GM18502 (cell line): Measurements from ENCODE around the gene FAM83D.
A peak's percentile ranks its signal among the peaks of the same experiment; 100 is the strongest.
"Not testable (repeated sequence)": the region's sequence is repeated elsewhere in the genome, so short reads cannot be mapped to it uniquely, and the experiment has no call there.

Experiments
- ATAC-seq: cut with Tn5 transposase; IDR thresholded peaks from one replicate; pipeline ENCODE4 v1.9.1; 2021; ENCODE audit warnings: mild to moderate bottlenecking; ENCODE audit not compliant: unreplicated experiment, poor library complexity

FAM83D gene

DNA sequence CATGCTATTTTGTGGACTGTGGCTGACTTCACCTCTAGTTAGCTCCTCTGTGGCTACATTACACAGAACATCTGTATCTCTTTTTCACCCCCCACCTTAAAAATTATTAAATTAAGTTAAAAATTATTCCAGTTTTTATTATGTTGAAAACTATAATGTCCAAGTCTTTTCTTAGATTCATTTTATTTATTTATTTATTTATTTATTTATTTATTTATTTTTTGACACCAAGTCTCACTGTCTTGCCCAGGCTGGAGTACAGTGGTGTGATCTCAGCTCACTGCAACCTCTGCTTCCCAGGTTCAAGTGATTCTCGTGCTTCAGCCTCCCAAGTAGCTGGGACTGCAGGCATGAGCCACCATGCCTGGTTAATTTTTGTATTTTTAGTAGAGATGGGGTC, 70.6 kb downstream of the FAM83D start:
- not testable (repeated sequence) for ATAC-seq

DNA sequence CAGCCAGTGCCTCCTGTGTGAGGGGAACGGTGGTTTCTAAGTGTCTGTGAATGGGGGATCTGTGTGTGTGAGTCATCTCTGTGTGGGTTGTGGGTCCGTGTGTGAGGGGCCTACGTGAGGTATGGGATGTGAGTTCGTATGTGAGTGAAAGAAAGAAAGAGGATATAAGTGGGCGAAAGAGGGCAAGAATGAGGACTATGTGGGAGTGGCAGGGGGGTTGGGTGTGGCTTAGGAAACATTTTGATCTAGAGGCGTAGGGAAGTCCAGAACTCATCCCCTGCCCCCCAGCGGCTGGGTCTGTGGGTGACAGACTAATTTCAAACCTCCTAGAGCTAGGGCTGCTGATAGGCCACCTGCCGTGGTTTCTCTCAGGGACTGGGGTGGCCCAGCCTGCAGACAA, 71.4 kb downstream of the FAM83D start:
- peak; percentile 93 for ATAC-seq

DNA sequence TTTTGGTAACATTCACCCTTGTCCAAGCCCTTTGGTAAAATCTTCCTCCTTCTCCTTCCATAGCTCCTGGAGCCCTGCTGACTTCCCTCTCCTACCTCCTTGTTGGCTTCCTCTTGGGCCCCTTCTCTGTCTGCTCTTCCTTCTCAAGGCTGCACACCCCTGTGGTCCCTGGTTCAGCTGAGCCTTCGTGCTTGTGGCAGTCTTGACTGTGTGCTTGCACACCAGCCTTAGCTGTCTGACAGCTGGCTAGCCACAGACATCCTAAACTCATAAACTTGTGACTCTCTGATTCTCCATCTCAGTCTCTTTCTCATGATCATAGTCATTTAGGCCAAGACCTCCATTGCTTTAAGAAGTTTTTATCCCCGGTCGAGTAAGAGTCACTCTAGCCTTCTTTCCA, 73.0 kb downstream of the FAM83D start:
- ATAC-seq: no peak

DNA sequence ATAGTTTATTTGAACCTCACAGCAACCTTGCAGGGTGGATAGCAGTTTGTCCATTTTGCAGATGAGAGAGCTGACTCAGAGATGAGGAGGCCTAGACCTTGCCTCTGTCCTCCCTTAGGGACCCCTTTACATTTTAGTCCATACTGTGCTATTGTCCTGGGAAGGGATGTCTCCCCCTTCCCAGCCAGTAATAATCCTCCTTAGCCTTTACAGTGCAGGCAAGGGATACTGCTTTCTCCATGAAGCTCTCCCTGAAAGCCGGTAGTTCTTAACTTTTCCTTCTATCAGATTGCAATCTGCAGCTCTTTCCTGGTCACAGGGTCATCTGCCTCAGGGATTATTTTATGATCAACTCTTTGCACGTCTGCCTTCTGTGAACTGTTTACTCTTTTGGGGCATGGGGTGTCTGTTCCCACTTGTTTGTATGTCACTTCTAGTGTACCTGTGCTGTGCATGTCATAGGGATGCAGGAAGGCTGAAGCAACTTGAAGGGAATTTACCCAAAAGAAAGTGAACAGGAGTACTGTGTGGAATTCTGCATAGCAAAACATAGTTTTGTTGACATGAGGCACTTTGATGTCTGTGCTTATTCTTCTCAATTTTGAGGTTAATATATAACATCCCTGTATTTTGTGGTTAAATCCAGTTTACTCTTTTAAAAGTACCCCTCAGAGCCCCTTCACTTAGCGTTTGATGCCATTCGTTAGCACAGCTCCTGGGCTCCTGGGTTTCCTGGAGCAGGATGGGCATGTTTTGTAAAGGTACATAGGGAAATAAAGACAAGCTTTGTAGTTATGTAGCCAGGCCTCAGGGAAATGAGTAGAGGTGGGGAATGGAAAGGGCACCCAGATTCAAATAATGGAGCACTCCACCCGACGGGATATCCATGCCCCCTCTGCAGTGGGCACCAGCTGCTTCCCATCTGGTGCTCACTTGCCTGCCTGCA, 74.0 kb downstream of the FAM83D start:
- ATAC-seq: no peak
